Lung microvascular endothelial cell (primary cell): ENCODE data around the gene TMEM44. TPM values are rescaled to one million over a fixed set of nuclear protein-coding genes. Genes with fewer than 3 reads are reported as not detected.
A peak's percentile ranks its signal among the peaks of the same experiment; 100 is the strongest.

Source experiments
- DNase-seq, 2 donors: peaks; one replicate each; pipeline versions ENCODE4 v3.0.0 to v3.0.0-alpha.2; 2010; ENCODE audit warnings: low read depth in 2 of 2
- total RNA-seq: library from RNA; depleted of rRNA; stranded (reverse); fragments of >200 nt; gene quantifications from 2 replicates; pipeline ENCODE4 v1.2.1, GENCODE V29; 2014

The TMEM44 gene
- total RNA-seq, 1 donor from 2014 or later = 48.6 TPM

- DNase-seq = peak; percentile 53 to 74
Measured at GRCh38 chr3:194579091-194579606, 54.1 kb downstream of the TMEM44 start.

GRCh38 chr3:194577986-194578905, 55.0 kb downstream of the TMEM44 start:
- DNase-seq = peak; percentile 68 to 94

- DNase-seq = no peak
Measured at GRCh38 chr3:194575484-194576210, 57.6 kb downstream of the TMEM44 start.

GRCh38 chr3:194574639-194575483, 58.4 kb downstream of the TMEM44 start:
- DNase-seq = peak in 1 of 2 donors; percentile 48

- peak; percentile 78 to 82 for DNase-seq
Measured at GRCh38 chr3:194573680-194574437, 59.4 kb downstream of the TMEM44 start.

- no peak for DNase-seq
Measured at GRCh38 chr3:194572944-194573491, 60.2 kb downstream of the TMEM44 start.

- DNase-seq = peak; percentile 90 to 93
Measured at GRCh38 chr3:194572143-194572789, 61.0 kb downstream of the TMEM44 start.

GRCh38 chr3:194571491-194572142, 61.6 kb downstream of the TMEM44 start:
- no peak for DNase-seq

GRCh38 chr3:194570898-194571297, 62.3 kb downstream of the TMEM44 start:
- peak in 1 of 2 donors; percentile 39 for DNase-seq

GRCh38 chr3:194570235-194570634, 63.0 kb downstream of the TMEM44 start:
- no peak for DNase-seq

- DNase-seq = no peak
Measured at GRCh38 chr3:194569252-194569651, 64.0 kb downstream of the TMEM44 start.

- no peak for DNase-seq
Measured at GRCh38 chr3:194565597-194566190, 67.5 kb downstream of the TMEM44 start.

GRCh38 chr3:194562986-194563385, 70.2 kb downstream of the TMEM44 start:
- no peak for DNase-seq

- DNase-seq = peak in 1 of 2 donors; percentile 97
Measured at GRCh38 chr3:194561306-194561974, 71.8 kb downstream of the TMEM44 start.

GRCh38 chr3:194560047-194560446, 73.2 kb downstream of the TMEM44 start:
- no peak for DNase-seq

GRCh38 chr3:194559530-194559929, 73.7 kb downstream of the TMEM44 start:
- no peak for DNase-seq

GRCh38 chr3:194556086-194557056, 76.8 kb downstream of the TMEM44 start:
- peak; percentile 62 to 85 for DNase-seq
